ENCODE data around the gene SREK1IP1.

The SREK1IP1 gene

DNA sequence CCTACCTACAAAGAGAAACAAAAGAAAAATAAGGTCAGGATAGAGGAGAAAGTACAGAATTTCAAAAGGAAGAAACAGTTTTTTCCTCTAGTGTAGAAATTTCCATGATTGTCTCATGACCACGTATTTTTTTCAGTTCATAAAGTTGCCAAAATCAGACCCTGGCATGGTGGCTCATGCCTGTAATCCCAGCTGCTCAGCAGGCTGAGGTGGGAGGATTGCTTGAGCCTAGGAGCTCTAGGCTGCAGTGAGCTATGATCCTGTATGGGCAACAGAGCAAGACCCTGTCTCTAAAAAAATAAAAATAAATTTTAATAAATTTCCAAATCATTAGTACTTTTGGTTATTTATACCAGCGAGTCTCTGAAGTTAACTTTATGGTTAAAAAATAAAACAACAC lies 38.0 kb upstream of the SREK1IP1 start:
- no peak overlapping the region for H3K4me3 Mint-ChIP-seq
- H3K27me3 Mint-ChIP-seq (ENCODE audit: low read depth) = no peaks in the 10 kb centered on the region
- peaks cover 15% of the 10 kb centered on the region for H3K36me3 Mint-ChIP-seq (ENCODE audit: low read depth)
- H3K9me3 Mint-ChIP-seq = no peaks in the 10 kb centered on the region
- no peaks in the 10 kb centered on the region for H3K4me1 Mint-ChIP-seq
- no peak overlapping the region for H3K27ac Mint-ChIP-seq
- TF ChIP-seq, protein P1, sequence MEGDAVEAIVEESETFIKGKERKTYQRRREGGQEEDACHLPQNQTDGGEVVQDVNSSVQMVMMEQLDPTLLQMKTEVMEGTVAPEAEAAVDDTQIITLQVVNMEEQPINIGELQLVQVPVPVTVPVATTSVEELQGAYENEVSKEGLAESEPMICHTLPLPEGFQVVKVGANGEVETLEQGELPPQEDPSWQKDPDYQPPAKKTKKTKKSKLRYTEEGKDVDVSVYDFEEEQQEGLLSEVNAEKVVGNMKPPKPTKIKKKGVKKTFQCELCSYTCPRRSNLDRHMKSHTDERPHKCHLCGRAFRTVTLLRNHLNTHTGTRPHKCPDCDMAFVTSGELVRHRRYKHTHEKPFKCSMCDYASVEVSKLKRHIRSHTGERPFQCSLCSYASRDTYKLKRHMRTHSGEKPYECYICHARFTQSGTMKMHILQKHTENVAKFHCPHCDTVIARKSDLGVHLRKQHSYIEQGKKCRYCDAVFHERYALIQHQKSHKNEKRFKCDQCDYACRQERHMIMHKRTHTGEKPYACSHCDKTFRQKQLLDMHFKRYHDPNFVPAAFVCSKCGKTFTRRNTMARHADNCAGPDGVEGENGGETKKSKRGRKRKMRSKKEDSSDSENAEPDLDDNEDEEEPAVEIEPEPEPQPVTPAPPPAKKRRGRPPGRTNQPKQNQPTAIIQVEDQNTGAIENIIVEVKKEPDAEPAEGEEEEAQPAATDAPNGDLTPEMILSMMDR (IDR thresholded peaks at IDR 0.05; ENCODE audit: unreplicated experiment in 3 of 3) = no peak

- Mint-ChIP-seq H3K27ac (no peak overlapping the region), H3K27me3 (ENCODE audit: low read depth) (no peaks in the 10 kb centered on the region), H3K4me3 (no peak overlapping the region), H3K9me3 (no peaks in the 10 kb centered on the region), H3K36me3 (ENCODE audit: low read depth) (peaks cover 5% of the 10 kb centered on the region), H3K4me1 (no peaks in the 10 kb centered on the region)
- TF ChIP-seq, protein P1 (IDR thresholded peaks at IDR 0.05; ENCODE audit: unreplicated experiment in 3 of 3) = no peak
Measured at GRCh38 chr5:64800926-64801325, 32.4 kb upstream of the SREK1IP1 start.

DNA sequence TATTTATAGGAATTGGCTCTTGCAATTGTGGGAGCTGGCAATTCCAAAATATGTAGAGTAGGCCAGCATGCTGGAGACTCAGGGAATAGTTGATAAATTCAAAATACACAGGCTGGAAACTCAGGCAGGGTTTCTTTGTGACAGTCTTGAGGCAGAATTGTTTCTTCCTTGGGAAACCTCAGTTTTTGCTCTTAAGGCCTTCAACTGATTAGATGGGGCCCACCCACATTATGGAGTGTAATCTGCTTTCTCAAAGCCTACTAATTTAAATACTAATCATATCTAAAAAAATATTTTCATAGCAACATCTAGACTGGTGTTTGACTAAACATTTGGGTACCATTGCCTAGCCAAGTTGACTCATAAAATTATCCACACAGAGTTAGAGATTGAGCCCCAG lies 27.8 kb upstream of the SREK1IP1 start:
- peaks cover 16% of the 10 kb centered on the region for H3K36me3 Mint-ChIP-seq (ENCODE audit: low read depth)
- no peak overlapping the region for H3K4me3 Mint-ChIP-seq
- TF ChIP-seq, protein P1 (IDR thresholded peaks at IDR 0.05; ENCODE audit: unreplicated experiment in 3 of 3) = no peak
- H3K27me3 Mint-ChIP-seq (ENCODE audit: low read depth) = no peaks in the 10 kb centered on the region
- no peaks in the 10 kb centered on the region for H3K9me3 Mint-ChIP-seq
- H3K27ac Mint-ChIP-seq = no peak overlapping the region
- no peaks in the 10 kb centered on the region for H3K4me1 Mint-ChIP-seq

- H3K27ac Mint-ChIP-seq = peak overlapping the region; percentile 59 to 87 (median 77)
- TF ChIP-seq, protein P1 (IDR thresholded peaks at IDR 0.05; ENCODE audit: unreplicated experiment in 3 of 3) = no peak
- H3K9me3 Mint-ChIP-seq = no peaks in the 10 kb centered on the region
- H3K4me1 Mint-ChIP-seq = no peaks in the 10 kb centered on the region
- no peak overlapping the region for H3K4me3 Mint-ChIP-seq
- H3K36me3 Mint-ChIP-seq (ENCODE audit: low read depth) = peaks cover 15% of the 10 kb centered on the region
- H3K27me3 Mint-ChIP-seq (ENCODE audit: low read depth) = no peaks in the 10 kb centered on the region
Measured at GRCh38 chr5:64794053-64794770, 25.7 kb upstream of the SREK1IP1 start.

GRCh38 chr5:64792469-64792868 lies 24.0 kb upstream of the SREK1IP1 start:
- H3K27ac Mint-ChIP-seq = peak overlapping the region; percentile 59 to 96 (median 94)
- no peaks in the 10 kb centered on the region for H3K27me3 Mint-ChIP-seq (ENCODE audit: low read depth)
- H3K9me3 Mint-ChIP-seq = no peaks in the 10 kb centered on the region
- H3K36me3 Mint-ChIP-seq (ENCODE audit: low read depth) = peaks cover 15% of the 10 kb centered on the region
- TF ChIP-seq, protein P1 (IDR thresholded peaks at IDR 0.05; ENCODE audit: unreplicated experiment in 3 of 3) = no peak
- no peaks in the 10 kb centered on the region for H3K4me1 Mint-ChIP-seq
- no peak overlapping the region for H3K4me3 Mint-ChIP-seq

DNA sequence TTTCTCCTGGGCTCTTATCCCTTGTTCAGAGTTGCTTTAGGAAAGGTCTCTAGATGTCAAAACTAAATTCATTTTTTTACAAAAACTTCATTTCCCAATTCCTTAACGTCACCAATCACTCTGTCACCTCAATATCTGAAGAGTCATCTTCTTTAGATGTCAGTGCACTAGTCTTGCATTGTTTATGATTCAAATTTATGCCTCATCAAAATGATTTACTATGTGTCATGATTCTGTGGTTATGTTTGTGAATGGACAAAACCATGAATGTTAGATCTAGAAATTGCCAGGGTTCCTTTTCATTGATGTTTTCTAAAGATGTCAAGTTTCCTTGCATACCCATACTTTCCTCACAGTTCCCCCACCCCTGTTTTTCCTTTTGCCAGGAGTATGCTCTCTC lies 21.7 kb upstream of the SREK1IP1 start:
- Mint-ChIP-seq H3K27ac (no peak overlapping the region), H3K36me3 (ENCODE audit: low read depth) (peaks cover 18% of the 10 kb centered on the region), H3K4me3 (no peak overlapping the region)

More for the DNA sequence above, 21.7 kb upstream of the SREK1IP1 start:
- H3K4me1 Mint-ChIP-seq = no peaks in the 10 kb centered on the region
- TF ChIP-seq, protein P1 (IDR thresholded peaks at IDR 0.05; ENCODE audit: unreplicated experiment in 3 of 3) = no peak
- no peaks in the 10 kb centered on the region for H3K9me3 Mint-ChIP-seq
- H3K27me3 Mint-ChIP-seq (ENCODE audit: low read depth) = no peaks in the 10 kb centered on the region

Measured in nephron (organoid).